HG03095 (cell line): Measurements from ENCODE around the gene GRM1.
A peak's percentile ranks its signal among the peaks of the same experiment; 100 is the strongest.

ENCODE experiments used
- ATAC-seq: cut with Tn5 transposase; IDR thresholded peaks from one replicate; pipeline ENCODE4 v1.9.1; 2021; ENCODE audit warnings: moderate library complexity; ENCODE audit not compliant: unreplicated experiment

Gene GRM1

GRCh38 chr6:146095481-146095880, 66.6 kb downstream of the GRM1 start:
- no peak for ATAC-seq

DNA sequence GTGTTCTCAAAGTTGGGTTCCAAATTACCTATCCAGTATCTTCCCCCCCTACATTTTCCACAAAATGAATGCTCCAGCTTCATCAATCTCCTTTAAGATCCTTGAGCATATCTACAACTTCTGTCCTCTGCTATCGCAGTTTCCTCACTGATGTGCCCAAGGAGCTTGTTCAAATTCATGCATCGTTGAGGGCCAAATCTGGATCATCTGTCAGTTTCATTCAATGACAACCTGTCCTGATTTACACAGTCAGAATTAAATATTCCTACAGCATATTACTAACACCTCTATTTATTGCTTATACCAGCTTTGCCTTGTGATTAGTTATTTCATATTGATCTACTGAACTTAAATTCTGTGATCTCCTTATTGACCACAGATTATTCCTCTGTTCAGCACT, 68.7 kb downstream of the GRM1 start:
- ATAC-seq: no peak

GRCh38 chr6:146100776-146101175, 71.9 kb downstream of the GRM1 start:
- ATAC-seq: no peak

DNA sequence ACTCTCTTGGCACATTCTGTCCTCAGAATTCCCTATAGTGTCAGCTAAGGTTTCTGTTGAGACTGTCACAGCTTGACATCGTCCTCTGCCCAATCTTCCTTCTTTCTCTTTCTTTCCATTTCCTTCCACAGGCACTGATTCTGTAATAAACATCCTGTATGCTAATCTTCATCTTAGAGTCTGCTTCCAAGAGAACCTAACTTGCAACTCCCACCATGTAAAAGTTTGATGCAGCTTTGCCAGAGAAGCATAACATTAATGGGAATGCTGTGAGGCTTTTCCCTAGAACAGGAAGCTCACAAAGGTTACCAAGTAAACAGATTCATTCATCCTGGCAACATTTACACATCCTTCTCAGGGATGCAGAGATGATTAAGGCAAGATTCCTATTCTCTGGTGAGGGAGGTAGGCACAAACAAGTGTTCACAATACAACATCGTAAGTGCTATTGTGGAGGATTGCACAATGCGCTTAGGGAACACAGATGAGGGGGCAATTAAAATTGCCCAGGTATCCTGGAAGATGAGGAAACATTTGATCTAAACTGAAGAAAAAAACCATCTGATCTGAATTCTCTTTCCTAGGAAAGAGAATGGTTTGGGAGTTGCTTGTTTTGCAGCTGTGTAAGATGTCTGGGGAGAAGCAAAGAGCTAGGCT, 74.7 kb downstream of the GRM1 start:
- ATAC-seq: no peak

GRCh38 chr6:146106532-146106931, 77.7 kb downstream of the GRM1 start:
- ATAC-seq: no peak

- no peak for ATAC-seq
These were observed 82.1 kb downstream of the GRM1 start for GRCh38 chr6:146110990-146111389.

DNA sequence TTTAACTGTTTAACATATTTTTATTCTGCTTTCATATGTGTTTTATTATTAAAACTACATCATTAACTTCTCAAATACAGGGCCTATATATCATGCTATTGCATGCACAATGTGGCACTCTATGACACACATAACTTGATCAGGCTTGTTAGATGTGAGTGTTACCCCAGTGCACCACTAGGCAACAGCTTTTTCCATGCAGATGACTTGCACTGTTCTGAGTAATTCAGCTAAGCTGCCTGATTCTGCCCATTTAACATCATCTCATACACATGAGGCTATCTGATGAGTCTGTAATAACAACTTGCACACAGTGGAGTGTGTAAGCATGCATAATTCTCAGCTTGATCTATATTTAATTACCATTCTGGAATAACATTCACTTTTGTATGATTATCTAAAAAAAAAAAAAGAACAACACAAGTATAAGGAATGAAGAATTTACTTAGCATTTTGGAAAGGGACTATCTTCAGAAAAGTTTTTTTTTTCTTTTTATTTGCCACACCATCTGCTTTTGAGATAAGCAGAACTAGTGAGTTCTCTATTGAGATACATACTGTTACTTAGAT, 83.1 kb downstream of the GRM1 start:
- no peak for ATAC-seq

GRCh38 chr6:146113084-146113623, 84.3 kb downstream of the GRM1 start:
- ATAC-seq: no peak

DNA sequence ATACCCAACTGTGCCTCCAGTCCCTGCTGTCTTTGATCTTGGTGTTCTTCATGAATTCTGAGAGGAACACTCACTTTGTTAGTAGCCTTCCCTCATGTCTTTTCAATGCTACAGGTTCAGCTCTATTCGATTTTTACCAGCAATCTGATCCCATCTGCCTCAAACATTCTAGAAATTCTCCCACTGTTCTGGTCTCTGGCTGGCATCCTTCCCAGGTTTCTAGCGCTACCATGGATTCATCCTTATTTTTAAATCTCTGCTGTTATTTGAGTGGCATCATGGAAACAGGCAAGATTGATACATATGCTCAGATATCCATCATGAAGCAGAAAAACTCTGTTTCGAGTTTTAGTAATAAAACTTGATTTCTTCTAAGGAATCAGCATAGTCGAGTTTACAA, 94.8 kb downstream of the GRM1 start:
- ATAC-seq: no peak

DNA sequence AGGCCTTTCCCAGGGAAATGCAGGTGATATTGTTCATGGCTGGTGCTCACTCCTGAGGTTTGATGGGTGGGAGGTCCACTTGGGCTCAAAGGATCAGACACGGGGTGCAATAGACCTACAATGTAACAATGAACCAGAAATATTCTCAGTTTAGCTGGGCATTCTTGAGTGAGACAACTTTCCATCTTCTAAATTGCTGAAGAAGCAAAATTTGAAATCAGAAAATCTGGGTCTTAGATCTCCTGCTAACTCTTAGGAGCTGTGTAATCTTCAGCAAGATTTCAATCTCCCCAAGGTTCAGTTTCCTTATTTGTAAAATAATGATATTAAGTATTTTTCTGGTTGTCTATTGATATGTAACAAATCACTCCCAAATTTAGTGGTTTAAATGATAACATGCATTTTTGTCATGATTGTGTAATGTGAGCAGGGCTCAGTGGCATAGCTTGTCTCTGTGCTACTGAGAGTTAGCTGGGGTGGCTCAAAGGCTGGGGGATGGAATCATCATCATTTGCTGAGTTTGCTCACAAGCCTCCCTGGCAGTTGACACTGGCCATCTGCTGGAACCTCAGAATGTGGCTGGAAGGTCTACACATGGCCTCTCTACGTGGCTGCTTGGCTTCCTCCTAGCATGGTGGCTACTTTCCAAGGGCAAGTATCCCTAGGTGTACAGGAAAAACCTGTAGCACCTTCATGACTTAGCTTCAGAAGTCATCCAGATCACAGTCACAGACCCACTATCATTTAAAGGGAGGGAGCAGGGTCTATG, 98.8 kb downstream of the GRM1 start:
- ATAC-seq: no peak

GRCh38 chr6:146133866-146134265, 105.0 kb downstream of the GRM1 start:
- no peak for ATAC-seq

DNA sequence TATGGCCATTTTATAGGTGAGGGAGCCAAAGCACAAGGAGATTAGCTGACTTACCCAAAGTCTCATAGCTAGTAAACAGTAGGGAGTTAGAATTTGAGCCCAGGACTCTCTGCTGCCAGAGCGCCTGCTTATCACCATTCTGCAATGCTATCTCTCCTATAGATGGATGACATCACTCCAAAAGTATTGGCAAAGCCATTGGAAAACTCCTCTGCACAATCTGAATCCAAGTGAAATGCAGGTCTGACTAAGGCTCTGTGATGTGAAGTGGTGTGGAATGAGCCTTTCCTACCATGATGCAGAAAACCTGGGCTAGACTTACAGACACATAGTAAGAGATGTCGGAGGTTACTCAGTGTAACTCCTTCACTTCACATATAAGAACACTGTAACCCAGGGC, 106.3 kb downstream of the GRM1 start:
- no peak for ATAC-seq

DNA sequence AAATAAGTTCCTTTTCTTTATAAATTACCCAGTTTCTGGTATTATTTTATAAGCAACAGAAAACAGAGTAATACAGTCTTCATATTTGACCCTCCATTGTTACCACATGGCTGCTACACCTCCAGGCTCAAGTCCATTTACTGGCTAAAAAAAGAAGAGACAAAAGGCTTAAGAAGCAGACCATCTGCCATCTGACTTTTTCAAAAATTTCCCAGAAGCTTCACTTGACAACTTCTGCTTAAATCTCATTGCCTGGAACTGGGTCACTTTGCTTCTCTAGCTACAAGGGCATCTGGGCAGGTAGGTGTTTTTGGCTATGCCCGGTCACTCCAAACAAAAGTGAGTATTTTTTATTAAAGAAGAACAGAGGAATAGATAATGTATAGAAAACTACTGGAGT, 118.0 kb downstream of the GRM1 start:
- ATAC-seq: no peak

- ATAC-seq: no peak
These were observed 120.9 kb downstream of the GRM1 start for GRCh38 chr6:146149770-146150169.

GRCh38 chr6:146153040-146153758, 124.3 kb downstream of the GRM1 start:
- ATAC-seq: peak; percentile 98

GRCh38 chr6:146154197-146154596, 125.3 kb downstream of the GRM1 start:
- no peak for ATAC-seq

GRCh38 chr6:146161664-146162063, 132.8 kb downstream of the GRM1 start:
- ATAC-seq: no peak

DNA sequence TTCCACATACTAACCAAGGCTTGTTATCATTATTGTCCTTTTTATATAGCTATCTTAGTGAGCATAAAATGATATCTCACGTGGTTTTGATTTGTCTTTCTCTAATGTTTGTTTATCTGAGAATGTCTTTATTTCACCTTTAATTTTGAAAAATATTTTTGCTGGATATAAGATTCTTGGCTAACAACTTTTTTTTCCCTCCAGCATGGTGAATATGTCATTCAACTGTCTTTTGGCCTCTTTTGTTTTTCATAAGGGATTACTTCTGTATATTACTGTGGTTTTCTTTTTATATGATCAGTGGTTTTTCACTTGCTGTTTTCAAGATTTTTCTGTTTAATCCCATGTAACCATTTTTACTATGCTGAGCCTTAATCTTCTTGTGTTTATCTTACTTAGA, 141.0 kb downstream of the GRM1 start:
- no peak for ATAC-seq

DNA sequence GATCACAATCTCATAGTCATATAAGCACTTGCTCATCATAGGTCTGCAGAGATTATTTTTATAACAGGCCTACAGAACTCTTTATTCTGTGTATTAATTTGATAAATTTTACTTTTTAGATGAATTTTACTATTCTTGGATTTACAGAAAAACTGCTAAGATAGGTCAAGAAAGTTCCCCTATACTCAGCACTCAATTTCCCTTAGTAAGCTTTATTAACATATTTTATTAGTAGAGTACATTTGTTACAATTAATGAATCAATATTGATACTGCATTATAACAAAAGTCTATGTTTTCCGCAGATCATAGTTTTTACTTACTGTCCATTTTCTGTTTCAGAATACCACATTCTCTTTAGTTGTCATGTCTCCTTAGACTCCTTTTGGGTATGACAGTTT, 148.9 kb downstream of the GRM1 start:
- ATAC-seq: no peak

DNA sequence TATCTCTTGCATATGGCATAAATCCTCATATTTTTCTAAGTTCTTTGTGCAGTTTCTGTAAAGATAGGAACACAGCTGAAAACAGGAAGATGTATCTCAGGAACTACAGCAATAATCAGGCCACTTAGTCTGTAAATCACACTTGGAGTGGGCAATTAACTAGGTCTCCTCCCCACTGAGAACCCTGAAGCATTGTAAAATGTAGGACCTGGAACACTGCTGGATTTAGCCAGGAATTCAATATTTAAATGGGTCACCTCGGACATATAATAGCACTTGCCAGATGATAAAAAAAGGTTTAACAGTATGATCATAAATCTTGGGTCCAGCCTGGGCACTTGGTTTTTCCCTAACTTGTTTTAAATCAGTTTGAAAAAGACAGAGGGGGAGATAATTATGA, 155.0 kb downstream of the GRM1 start:
- ATAC-seq: no peak

- ATAC-seq: no peak
These were observed 155.8 kb downstream of the GRM1 start for GRCh38 chr6:146184701-146185100.
